H9 (cell line): ENCODE data around the gene RHOB. TPM values are rescaled to one million over a fixed set of nuclear protein-coding genes. Genes with fewer than 3 reads are reported as not detected.

Experiments used
- DNase-seq: peaks from one replicate; pipeline ENCODE4 v3.0.0-alpha.2; 2017
- H2AFZ ChIP-seq: one replicate; pipeline ENCODE4 v1.6.1; 2013; ENCODE audit warnings: mild to moderate bottlenecking, low read length, control low read depth, moderate library complexity
- H2AK5ac ChIP-seq: 2 replicates; pipeline ENCODE4 v1.6.1; 2013; ENCODE audit warnings: low read length, control low read depth, mixed read lengths; ENCODE audit not compliant: insufficient read length
- H2BK120ac ChIP-seq: one replicate; pipeline ENCODE4 v1.6.1; 2013; ENCODE audit warnings: low read depth, mild to moderate bottlenecking, low read length, control low read depth, inconsistent platforms; ENCODE audit not compliant: poor library complexity, severe bottlenecking
- H2BK12ac ChIP-seq: 2 replicates; pipeline ENCODE4 v1.6.1; 2013; ENCODE audit warnings: low read length, control low read depth, mixed read lengths, low read depth; ENCODE audit not compliant: insufficient read length
- H2BK15ac ChIP-seq: 2 replicates; pipeline ENCODE4 v1.6.1; 2013; ENCODE audit warnings: low read depth, low read length, control low read depth
- H2BK20ac ChIP-seq: one replicate; pipeline ENCODE4 v1.6.1; 2013; ENCODE audit warnings: low read depth, mild to moderate bottlenecking, low read length, control low read depth, inconsistent platforms; ENCODE audit not compliant: poor library complexity, severe bottlenecking
- H2BK5ac ChIP-seq: 2 replicates; pipeline ENCODE4 v1.6.1; 2013; ENCODE audit warnings: low read length, control low read depth, mixed read lengths; ENCODE audit not compliant: insufficient read length
- H3K14ac ChIP-seq: 2 replicates; pipeline ENCODE4 v1.6.1; 2013; ENCODE audit warnings: low read length, control low read depth; ENCODE audit not compliant: insufficient read depth
- H3K18ac ChIP-seq: 2 replicates; pipeline ENCODE4 v1.6.1; 2013; ENCODE audit warnings: low read depth, mild to moderate bottlenecking, mixed read lengths, low read length, control low read depth; ENCODE audit not compliant: insufficient read length
- H3K23ac ChIP-seq: 2 replicates; pipeline ENCODE4 v1.6.1; 2013; ENCODE audit warnings: low read length, control low read depth, mixed read lengths, low read depth; ENCODE audit not compliant: insufficient read length
- H3K23me2 ChIP-seq: 2 replicates; pipeline ENCODE4 v1.6.1; 2013; ENCODE audit warnings: low read depth, mild to moderate bottlenecking, mixed read lengths, low read length, control low read depth; ENCODE audit not compliant: insufficient read length, poor library complexity, severe bottlenecking
- H3K27ac ChIP-seq: 2 replicates; pipeline ENCODE4 v1.5.1; 2013; ENCODE audit warnings: low read length, control low read depth, mixed read lengths, low read depth; ENCODE audit not compliant: insufficient read length
- H3K27me3 ChIP-seq: 2 replicates; pipeline ENCODE4 v1.6.1; 2013; ENCODE audit warnings: low read length, control low read depth, inconsistent platforms; ENCODE audit not compliant: insufficient read depth
- H3K4ac ChIP-seq: 2 replicates; pipeline ENCODE4 v1.6.1; 2013; ENCODE audit warnings: low read depth, mild to moderate bottlenecking, control low read depth, inconsistent platforms, low read length, moderate library complexity
- H3K4me1 ChIP-seq: 2 replicates; pipeline ENCODE4 v1.6.1; 2013; ENCODE audit warnings: low read length, control low read depth, inconsistent platforms; ENCODE audit not compliant: insufficient read depth
- H3K4me2 ChIP-seq: 2 replicates; pipeline ENCODE4 v1.6.1; 2013; ENCODE audit warnings: low read length, control low read depth, mixed read lengths; ENCODE audit not compliant: insufficient read length, insufficient read depth
- H3K56ac ChIP-seq: 2 replicates; pipeline ENCODE4 v1.6.1; 2013; ENCODE audit warnings: low read depth, mild to moderate bottlenecking, mixed read lengths, low read length, control low read depth; ENCODE audit not compliant: insufficient read length
- H3K79me1 ChIP-seq: 2 replicates; pipeline ENCODE4 v1.6.1; 2013; ENCODE audit warnings: low read depth, mild to moderate bottlenecking, moderate library complexity, low read length, control low read depth, inconsistent platforms; ENCODE audit not compliant: insufficient read depth, poor library complexity, severe bottlenecking
- H3K79me2 ChIP-seq: 2 replicates; pipeline ENCODE4 v1.6.1; 2013; ENCODE audit warnings: low read length, control low read depth, inconsistent platforms; ENCODE audit not compliant: insufficient read depth
- H3K9ac ChIP-seq: 2 replicates; pipeline ENCODE4 v1.6.1; 2013; ENCODE audit warnings: low read length, control low read depth, mixed read lengths; ENCODE audit not compliant: insufficient read length; ENCODE audit errors: extremely low read depth
- H3K9me3 ChIP-seq: one replicate; pipeline ENCODE4 v1.6.1; 2013; ENCODE audit warnings: low read depth, low read length, inconsistent platforms; ENCODE audit not compliant: control insufficient read depth
- H3T11ph ChIP-seq: one replicate; pipeline ENCODE4 v1.6.1; 2013; ENCODE audit warnings: mild to moderate bottlenecking, low read length, control low read depth, inconsistent platforms
- H4K20me1 ChIP-seq: one replicate; pipeline ENCODE4 v1.6.1; 2013; ENCODE audit not compliant: control insufficient read depth, insufficient read length, insufficient read depth
- H4K5ac ChIP-seq: 2 replicates; pipeline ENCODE4 v1.6.1; 2013; ENCODE audit warnings: low read depth, mild to moderate bottlenecking, mixed read lengths, low read length, control low read depth; ENCODE audit not compliant: insufficient read length
- H4K8ac ChIP-seq: replicated peaks from 2 replicates; pipeline ENCODE4 v1.6.1; 2013; ENCODE audit warnings: low read length, control low read depth, mixed read lengths, low read depth; ENCODE audit not compliant: insufficient read length
- H4K91ac ChIP-seq: 2 replicates; pipeline ENCODE4 v1.6.1; 2013; ENCODE audit warnings: low read depth, mild to moderate bottlenecking, moderate library complexity, mixed read lengths, low read length, control low read depth; ENCODE audit not compliant: insufficient read length
- H3K27ac Mint-ChIP-seq, 3 experiments: 2 replicates in 2 of 3; 3 replicates in 1 of 3; pipeline ENCODE4 v1.8.0; 2020 to 2021; ENCODE audit warnings: mixed read lengths in 3 of 3, mild to moderate bottlenecking in 1 of 3, moderate library complexity in 1 of 3
- H3K27me3 Mint-ChIP-seq: 2 replicates; pipeline ENCODE4 v1.8.0; 2021; ENCODE audit warnings: low read depth, mild to moderate bottlenecking, moderate library complexity, mixed read lengths
- H3K36me3 Mint-ChIP-seq, 3 experiments: 2 replicates in 2 of 3; 3 replicates in 1 of 3; pipeline ENCODE4 v1.8.0; 2020 to 2021; ENCODE audit warnings: low read depth in 3 of 3, mixed read lengths in 3 of 3; ENCODE audit not compliant: insufficient read depth in 1 of 3
- H3K4me1 Mint-ChIP-seq, 2 experiments: 2 replicates each; pipeline ENCODE4 v1.8.0; 2020; ENCODE audit warnings: mixed read lengths in 2 of 2
- H3K4me3 Mint-ChIP-seq, 2 experiments: 2 replicates in 1 of 2; 3 replicates in 1 of 2; pipeline ENCODE4 v1.8.0; 2020 to 2021; ENCODE audit warnings: mild to moderate bottlenecking in 2 of 2, mixed read lengths in 2 of 2, moderate library complexity in 1 of 2
- H3K9me3 Mint-ChIP-seq, 2 experiments: 2 replicates in 1 of 2; 3 replicates in 1 of 2; pipeline ENCODE4 v1.8.0; 2020; ENCODE audit warnings: mild to moderate bottlenecking in 2 of 2, mixed read lengths in 2 of 2, moderate library complexity in 1 of 2
- WGBS: extraction: QIAGEN DNeasy Blood & Tissue Kit; methylation state at CpG from one replicate; pipeline ENCODE4 v1.1.7; 2013; ENCODE audit warnings: missing lambda C conversion rate, low lambda C conversion rate, mixed read lengths; ENCODE audit not compliant: insufficient read length; ENCODE audit errors: extremely low coverage; 5-methylcytosine and 5-hydroxymethylcytosine counted together
- total RNA-seq: library from RNA; stranded (reverse); gene quantifications from 2 replicates; pipeline ENCODE4 v1.2.1, GENCODE V29; 2021
- TF ChIP-seq, protein P1 (sequence below): fragments of 200-600 bp; sonication (generic); conservative IDR thresholded peaks from 3 replicates; pipeline ENCODE4 v1.8.0; 2021; ENCODE audit warnings: antibody characterized with exemption, mild to moderate bottlenecking

RHOB gene
- total RNA-seq, 1 experiment from 2014 or later, result 10.3 TPM

DNA sequence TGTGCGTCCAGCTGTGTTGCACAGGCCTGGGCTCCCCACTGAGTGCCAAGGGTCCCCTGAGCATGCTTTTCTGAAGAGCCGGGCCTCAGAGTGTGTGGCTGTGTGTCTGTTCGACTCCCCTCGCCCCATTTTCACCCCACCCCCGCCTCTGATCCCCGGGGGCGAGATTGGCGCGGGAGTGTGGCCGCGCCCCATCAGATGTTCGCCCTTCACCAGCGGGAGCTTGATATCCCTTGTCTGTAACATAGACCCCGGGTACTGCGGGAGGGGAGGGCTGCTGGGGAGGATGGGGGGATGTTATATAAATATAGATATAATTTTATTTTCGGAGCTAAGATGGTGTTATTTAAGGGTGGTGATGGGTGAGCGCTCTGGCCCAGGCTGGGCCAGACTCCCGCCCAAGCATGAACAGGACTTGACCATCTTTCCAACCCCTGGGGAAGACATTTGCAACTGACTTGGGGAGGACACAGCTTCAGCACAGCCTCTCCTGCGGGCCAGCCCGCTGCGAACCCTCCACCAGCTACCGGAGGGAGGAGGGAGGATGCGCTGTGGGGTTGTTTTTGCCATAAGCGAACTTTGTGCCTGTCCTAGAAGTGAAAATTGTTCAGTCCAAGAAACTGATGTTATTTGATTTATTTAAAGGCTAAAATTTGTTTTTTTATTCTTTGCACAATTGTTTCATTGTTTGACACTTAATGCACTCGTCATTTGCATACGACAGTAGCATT, 1.5 kb downstream of the RHOB start:
- Histone ChIP-seq H3K79me1 (no peaks in the 10 kb centered on the region), H2BK5ac (no peak overlapping the region), H3K23me2 (peaks cover 9% of the 10 kb centered on the region), H3K4me1 (no peaks in the 10 kb centered on the region), H3K56ac (no peak overlapping the region), H2AK5ac (no peak overlapping the region), H4K5ac (no peak overlapping the region), H3K23ac (no peak overlapping the region), H2BK20ac (no peak overlapping the region), H3K14ac (no peak overlapping the region), H3K9me3 (no peaks in the 10 kb centered on the region), H2BK15ac (no peak overlapping the region), H4K8ac (no peak overlapping the region), H3K27ac (no peak overlapping the region), H3K4ac (no peak overlapping the region), H3K18ac (no peak overlapping the region), H3K27me3 (peaks cover 13% of the 10 kb centered on the region; the same call in 1 of the 2 replicates), H3K79me2 (no peaks in the 10 kb centered on the region), H3T11ph (no peak overlapping the region), H4K20me1 (no peaks in the 10 kb centered on the region), H2BK120ac (no peak overlapping the region), H3K4me2 (peak overlapping the region; percentile 54), H2AFZ (no peak overlapping the region), H4K91ac (no peak overlapping the region), H3K9ac (no peak overlapping the region), H2BK12ac (no peak overlapping the region)
- Mint-ChIP-seq H3K4me3 (peak overlapping the region; percentile 75 to 90), H3K9me3 (no peaks in the 10 kb centered on the region; a peak in 1 of 5 replicates), H3K27me3 (peaks cover 77% of the 10 kb centered on the region), H3K36me3 (no peaks in the 10 kb centered on the region), H3K4me1 (peaks cover 37 to 50% of the 10 kb centered on the region in 2 experiments), H3K27ac (no peak overlapping the region)
- WGBS, result no CpG with 5 or more reads among the region's 26 CpGs
- TF ChIP-seq, protein P1, sequence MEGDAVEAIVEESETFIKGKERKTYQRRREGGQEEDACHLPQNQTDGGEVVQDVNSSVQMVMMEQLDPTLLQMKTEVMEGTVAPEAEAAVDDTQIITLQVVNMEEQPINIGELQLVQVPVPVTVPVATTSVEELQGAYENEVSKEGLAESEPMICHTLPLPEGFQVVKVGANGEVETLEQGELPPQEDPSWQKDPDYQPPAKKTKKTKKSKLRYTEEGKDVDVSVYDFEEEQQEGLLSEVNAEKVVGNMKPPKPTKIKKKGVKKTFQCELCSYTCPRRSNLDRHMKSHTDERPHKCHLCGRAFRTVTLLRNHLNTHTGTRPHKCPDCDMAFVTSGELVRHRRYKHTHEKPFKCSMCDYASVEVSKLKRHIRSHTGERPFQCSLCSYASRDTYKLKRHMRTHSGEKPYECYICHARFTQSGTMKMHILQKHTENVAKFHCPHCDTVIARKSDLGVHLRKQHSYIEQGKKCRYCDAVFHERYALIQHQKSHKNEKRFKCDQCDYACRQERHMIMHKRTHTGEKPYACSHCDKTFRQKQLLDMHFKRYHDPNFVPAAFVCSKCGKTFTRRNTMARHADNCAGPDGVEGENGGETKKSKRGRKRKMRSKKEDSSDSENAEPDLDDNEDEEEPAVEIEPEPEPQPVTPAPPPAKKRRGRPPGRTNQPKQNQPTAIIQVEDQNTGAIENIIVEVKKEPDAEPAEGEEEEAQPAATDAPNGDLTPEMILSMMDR, result no peak
- peak; percentile 34 for DNase-seq
